T-helper 17 cell (primary cell): ENCODE results near the gene KRT81. TPM values are rescaled to one million over a fixed set of nuclear protein-coding genes. Genes with fewer than 3 reads are reported as not detected.
"Not testable (repeated sequence)": the region's sequence is repeated elsewhere in the genome, so short reads cannot be mapped to it uniquely, and the experiment has no call there.

Experiments used
- ATAC-seq: fragments of 150-1000 bp; cut with Tn5 transposase; 2 replicates; pipeline ENCODE4 v1.10.0; 2021; ENCODE audit warnings: mild to moderate bottlenecking, moderate library complexity
- DNase-seq, 3 donors: peaks; one replicate each; pipeline versions ENCODE4 v3.0.0 to v3.0.0-alpha.2; 2020 to 2021
- H3K9me3 ChIP-seq: one replicate; pipeline ENCODE4 v1.7.0; 2013; ENCODE audit warnings: low read length, mild to moderate bottlenecking; ENCODE audit not compliant: control insufficient read depth, poor library complexity, severe bottlenecking
- H3K27ac Mint-ChIP-seq: one replicate; pipeline ENCODE4 v1.8.0; 2022; ENCODE audit warnings: mild to moderate bottlenecking, moderate library complexity, mixed read lengths
- H3K27me3 Mint-ChIP-seq: one replicate; pipeline ENCODE4 v1.8.0; 2022; ENCODE audit warnings: mixed read lengths
- H3K36me3 Mint-ChIP-seq: one replicate; pipeline ENCODE4 v1.8.0; 2022; ENCODE audit warnings: low read depth, mixed read lengths
- H3K4me1 Mint-ChIP-seq: one replicate; pipeline ENCODE4 v1.8.0; 2022; ENCODE audit warnings: mild to moderate bottlenecking, mixed read lengths
- H3K4me3 Mint-ChIP-seq: one replicate; pipeline ENCODE4 v1.8.0; 2022; ENCODE audit warnings: mild to moderate bottlenecking, moderate library complexity, mixed read lengths
- total RNA-seq, 4 donors: library from RNA in 2 of 4; stranded (reverse) in 2 of 4; gene quantifications; one replicate each; pipeline ENCODE4 v1.2.3 and lab custom pipeline; 2022 to 2026

The KRT81 gene
- total RNA-seq, 2 donors from 2014 or later, result not detected

DNA sequence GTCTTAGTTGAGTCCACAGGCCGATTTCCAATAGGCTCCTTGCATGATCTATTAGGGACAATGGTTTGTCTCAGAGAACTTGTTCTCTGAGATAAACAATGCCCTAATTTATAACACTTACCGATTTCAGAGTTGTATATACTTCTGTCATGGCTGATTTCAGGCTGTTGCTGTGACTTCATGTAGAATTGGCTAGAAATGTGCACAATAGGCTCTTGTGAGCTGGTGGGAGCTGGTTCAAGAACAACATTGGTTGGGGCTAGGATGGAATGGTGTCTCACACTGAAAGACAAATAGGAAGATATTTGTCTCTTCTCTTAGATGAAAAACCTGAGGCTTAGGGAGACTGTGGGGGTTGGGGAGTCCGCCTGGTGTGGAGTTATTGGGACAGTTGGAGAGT is 23.6 kb downstream of the KRT81 start:
- no peak overlapping the region for H3K27ac Mint-ChIP-seq
- no peaks in the 10 kb centered on the region for H3K4me1 Mint-ChIP-seq
- DNase-seq, result no peak

DNA sequence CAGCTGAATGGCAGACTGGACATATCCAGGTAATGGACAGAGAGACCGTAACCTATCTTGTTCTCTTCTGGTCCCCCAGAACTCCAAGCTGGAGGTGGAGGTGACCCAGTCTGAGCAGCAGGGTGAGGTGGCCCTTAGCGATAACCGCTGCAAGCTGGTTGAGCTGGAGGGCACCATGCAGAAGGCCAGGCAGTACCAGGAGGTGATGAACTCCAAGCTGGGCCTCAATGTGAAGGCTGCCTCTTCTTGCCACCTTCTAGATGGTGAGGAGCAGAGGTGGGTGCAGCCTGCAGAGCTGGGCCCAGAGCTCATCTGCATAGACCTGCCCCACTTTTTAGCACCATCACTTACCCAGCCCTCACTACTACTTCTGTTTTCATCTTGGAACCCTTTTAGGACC is 24.1 kb downstream of the KRT81 start:
- DNase-seq, result no peak
- Mint-ChIP-seq H3K4me3 (no peak overlapping the region), H3K27me3 (peaks cover 34% of the 10 kb centered on the region), H3K36me3 (peaks cover 2% of the 10 kb centered on the region), H3K27ac (no peak overlapping the region), H3K4me1 (no peaks in the 10 kb centered on the region)
- H3K9me3 ChIP-seq, result no peaks in the 10 kb centered on the region
- no peak for ATAC-seq

More for the DNA sequence above, 23.6 kb downstream of the KRT81 start:
- no peaks in the 10 kb centered on the region for H3K9me3 ChIP-seq
- ATAC-seq, result no peak
- no peak overlapping the region for H3K4me3 Mint-ChIP-seq
- H3K36me3 Mint-ChIP-seq, result peaks cover 2% of the 10 kb centered on the region
- H3K27me3 Mint-ChIP-seq, result peaks cover 30% of the 10 kb centered on the region

- H3K27me3 Mint-ChIP-seq, result peaks cover 40% of the 10 kb centered on the region
- H3K27ac Mint-ChIP-seq, result no peak overlapping the region
- H3K36me3 Mint-ChIP-seq, result peaks cover 2% of the 10 kb centered on the region
Measured at GRCh38 chr12:52266514-52266913, 24.8 kb downstream of the KRT81 start.

GRCh38 chr12:52264435-52264825 is 26.9 kb downstream of the KRT81 start:
- DNase-seq, result no peak
- peaks cover 8% of the 10 kb centered on the region for H3K4me1 Mint-ChIP-seq
- H3K9me3 ChIP-seq, result no peaks in the 10 kb centered on the region
- H3K4me3 Mint-ChIP-seq, result no peak overlapping the region
- H3K27ac Mint-ChIP-seq, result peak overlapping the region; percentile 6
- peaks cover 48% of the 10 kb centered on the region for H3K27me3 Mint-ChIP-seq
- H3K36me3 Mint-ChIP-seq, result no peaks in the 10 kb centered on the region
- no peak for ATAC-seq

More at GRCh38 chr12:52266514-52266913, 24.8 kb downstream of the KRT81 start:
- Mint-ChIP-seq H3K4me1 (no peaks in the 10 kb centered on the region), H3K4me3 (no peak overlapping the region)
- ATAC-seq, result no peak
- no peak for DNase-seq
- no peaks in the 10 kb centered on the region for H3K9me3 ChIP-seq

- ATAC-seq, result no peak
- H3K27ac Mint-ChIP-seq, result peak overlapping the region; percentile 6
- H3K4me1 Mint-ChIP-seq, result peaks cover 10% of the 10 kb centered on the region
Measured at GRCh38 chr12:52263761-52264434, 27.4 kb downstream of the KRT81 start.

GRCh38 chr12:52262286-52262685 is 29.0 kb downstream of the KRT81 start:
- H3K27me3 Mint-ChIP-seq, result peaks cover 63% of the 10 kb centered on the region
- H3K4me3 Mint-ChIP-seq, result no peak overlapping the region
- ATAC-seq (no peak), DNase-seq (no peak)
- no peaks in the 10 kb centered on the region for H3K36me3 Mint-ChIP-seq
- no peaks in the 10 kb centered on the region for H3K9me3 ChIP-seq
- no peak overlapping the region for H3K27ac Mint-ChIP-seq
- peaks cover 10% of the 10 kb centered on the region for H3K4me1 Mint-ChIP-seq

More at GRCh38 chr12:52263761-52264434, 27.4 kb downstream of the KRT81 start:
- no peak overlapping the region for H3K4me3 Mint-ChIP-seq
- no peaks in the 10 kb centered on the region for H3K9me3 ChIP-seq
- no peak for DNase-seq
- no peaks in the 10 kb centered on the region for H3K36me3 Mint-ChIP-seq
- peaks cover 54% of the 10 kb centered on the region for H3K27me3 Mint-ChIP-seq

GRCh38 chr12:52261208-52261484 is 30.2 kb downstream of the KRT81 start:
- peaks cover 10% of the 10 kb centered on the region for H3K4me1 Mint-ChIP-seq
- H3K27ac Mint-ChIP-seq, result no peak overlapping the region
- no peak overlapping the region for H3K4me3 Mint-ChIP-seq
- ATAC-seq (no peak), DNase-seq (no peak)
- no peaks in the 10 kb centered on the region for H3K9me3 ChIP-seq
- peaks cover 4% of the 10 kb centered on the region for H3K36me3 Mint-ChIP-seq
- peaks cover 69% of the 10 kb centered on the region for H3K27me3 Mint-ChIP-seq

GRCh38 chr12:52260361-52261207 is 30.8 kb downstream of the KRT81 start:
- H3K36me3 Mint-ChIP-seq, result peaks cover 4% of the 10 kb centered on the region
- H3K4me3 Mint-ChIP-seq, result peak overlapping the region; percentile 47
- DNase-seq (no peak), ATAC-seq (no peak)
- H3K27me3 Mint-ChIP-seq, result peaks cover 75% of the 10 kb centered on the region
- peaks cover 10% of the 10 kb centered on the region for H3K4me1 Mint-ChIP-seq
- H3K9me3 ChIP-seq, result no peaks in the 10 kb centered on the region
- H3K27ac Mint-ChIP-seq, result peak overlapping the region; percentile 82

DNA sequence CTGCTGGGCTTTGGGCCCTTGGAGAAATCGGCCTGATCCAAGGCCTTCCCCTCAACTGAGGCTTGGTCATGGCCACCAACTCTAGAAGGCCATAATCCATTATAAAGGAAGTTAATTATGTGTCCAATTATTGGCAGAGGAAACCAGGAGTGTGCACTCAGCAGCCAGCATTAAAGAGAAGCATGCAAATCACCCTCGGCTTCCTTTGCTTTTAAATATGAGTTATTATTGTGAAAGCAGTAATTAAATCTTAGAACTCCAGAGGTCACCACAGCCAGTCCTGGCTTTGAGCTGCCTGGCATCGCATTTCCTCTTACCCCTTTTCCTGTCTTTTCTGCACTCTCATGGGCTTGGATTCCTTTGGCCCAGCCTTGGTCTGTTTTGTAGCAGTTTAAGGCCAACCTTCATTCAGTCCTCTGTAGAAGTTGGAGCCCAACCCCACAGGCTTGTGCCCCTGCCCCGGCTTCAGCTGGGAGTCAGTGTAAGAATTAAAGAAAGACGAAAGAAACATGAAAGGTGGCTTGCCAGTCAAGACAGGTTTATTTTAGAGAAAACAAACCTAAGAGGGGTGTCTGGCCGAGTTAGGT is 31.6 kb downstream of the KRT81 start:
- H3K9me3 ChIP-seq, result no peaks in the 10 kb centered on the region
- H3K4me1 Mint-ChIP-seq, result peaks cover 10% of the 10 kb centered on the region
- peaks cover 4% of the 10 kb centered on the region for H3K36me3 Mint-ChIP-seq
- ATAC-seq (no peak), DNase-seq (no peak)
- peaks cover 82% of the 10 kb centered on the region for H3K27me3 Mint-ChIP-seq
- H3K4me3 Mint-ChIP-seq, result peak overlapping the region; percentile 31
- no peak overlapping the region for H3K27ac Mint-ChIP-seq

- H3K27ac Mint-ChIP-seq, result no peak overlapping the region
- no peak for ATAC-seq
Measured at GRCh38 chr12:52258335-52258901, 32.9 kb downstream of the KRT81 start.

GRCh38 chr12:52257922-52258321 is 33.4 kb downstream of the KRT81 start:
- not testable (repeated sequence) for H3K9me3 ChIP-seq, H3K4me3 Mint-ChIP-seq, ATAC-seq, H3K36me3 Mint-ChIP-seq, H3K27ac Mint-ChIP-seq, DNase-seq
- Mint-ChIP-seq H3K27me3 (peaks cover 78% of the 10 kb centered on the region), H3K4me1 (peaks cover 10% of the 10 kb centered on the region)

More at GRCh38 chr12:52258335-52258901, 32.9 kb downstream of the KRT81 start:
- H3K9me3 ChIP-seq, result no peaks in the 10 kb centered on the region
- Mint-ChIP-seq H3K36me3 (peaks cover 4% of the 10 kb centered on the region), H3K27me3 (peaks cover 82% of the 10 kb centered on the region), H3K4me3 (peak overlapping the region; percentile 61), H3K4me1 (peaks cover 10% of the 10 kb centered on the region)
- DNase-seq, result no peak

DNA sequence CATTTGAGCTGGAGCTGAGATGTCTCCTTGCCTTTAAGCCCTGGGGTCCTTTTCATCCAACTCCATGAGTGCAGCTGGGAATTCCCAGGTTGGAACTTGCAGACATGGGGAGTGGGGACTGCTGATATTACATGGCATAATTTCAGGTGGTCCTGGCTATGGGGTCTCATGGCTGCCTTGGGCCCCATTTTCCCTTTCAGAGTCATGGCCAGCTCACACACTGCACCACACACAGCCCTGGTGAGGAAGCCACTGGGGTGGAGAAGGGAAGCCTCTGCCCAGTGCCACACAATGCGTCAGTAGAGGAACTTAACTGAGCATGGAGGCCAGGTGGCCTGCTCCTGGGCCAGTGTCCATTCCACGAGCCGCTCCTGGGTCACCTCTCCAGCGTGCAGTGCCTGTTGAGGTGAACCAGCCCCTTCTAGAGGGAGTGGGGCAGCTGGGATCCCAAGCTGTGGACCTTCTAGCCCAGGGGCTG is 34.2 kb downstream of the KRT81 start:
- Mint-ChIP-seq H3K27ac (no peak overlapping the region), H3K4me1 (peaks cover 13% of the 10 kb centered on the region), H3K27me3 (peaks cover 70% of the 10 kb centered on the region), H3K4me3 (no peak overlapping the region), H3K36me3 (peaks cover 4% of the 10 kb centered on the region)
- no peaks in the 10 kb centered on the region for H3K9me3 ChIP-seq
- DNase-seq (no peak), ATAC-seq (no peak)

GRCh38 chr12:52256584-52256935 is 34.8 kb downstream of the KRT81 start:
- Mint-ChIP-seq H3K27me3 (peaks cover 65% of the 10 kb centered on the region), H3K4me1 (peaks cover 16% of the 10 kb centered on the region), H3K27ac (no peak overlapping the region), H3K36me3 (peaks cover 4% of the 10 kb centered on the region), H3K4me3 (no peak overlapping the region)
- DNase-seq (no peak), ATAC-seq (no peak)
- no peaks in the 10 kb centered on the region for H3K9me3 ChIP-seq
